Transverse colon (tissue), 4 donors: ENCODE data around the gene INO80.

ENCODE experiments used
- POLR2AphosphoS5 ChIP-seq, 3 donors: sonication (generic); formaldehyde crosslinking; IDR thresholded peaks; one replicate each; pipeline ENCODE4 v1.6.1; 2016; ENCODE audit warnings: antibody characterized with exemption in 3 of 3
- TF ChIP-seq, protein P1 (sequence below), 5 experiments: fragments of 200-600 bp in 3 of 5; fragments of 450-650 bp in 2 of 5; sonication (generic) in 3 of 5; IDR thresholded peaks; 1 replicate in 2 of 5; 2 replicates in 3 of 5; pipeline ENCODE4 v1.5.1; 2016 to 2017; ENCODE audit warnings: antibody characterized with exemption in 5 of 5, inconsistent platforms in 3 of 5, mild to moderate bottlenecking in 2 of 5, moderate library complexity in 1 of 5

GRCh38 chr15:41078125-41078524 is 38.0 kb downstream of the INO80 start:
- TF ChIP-seq, protein P1, sequence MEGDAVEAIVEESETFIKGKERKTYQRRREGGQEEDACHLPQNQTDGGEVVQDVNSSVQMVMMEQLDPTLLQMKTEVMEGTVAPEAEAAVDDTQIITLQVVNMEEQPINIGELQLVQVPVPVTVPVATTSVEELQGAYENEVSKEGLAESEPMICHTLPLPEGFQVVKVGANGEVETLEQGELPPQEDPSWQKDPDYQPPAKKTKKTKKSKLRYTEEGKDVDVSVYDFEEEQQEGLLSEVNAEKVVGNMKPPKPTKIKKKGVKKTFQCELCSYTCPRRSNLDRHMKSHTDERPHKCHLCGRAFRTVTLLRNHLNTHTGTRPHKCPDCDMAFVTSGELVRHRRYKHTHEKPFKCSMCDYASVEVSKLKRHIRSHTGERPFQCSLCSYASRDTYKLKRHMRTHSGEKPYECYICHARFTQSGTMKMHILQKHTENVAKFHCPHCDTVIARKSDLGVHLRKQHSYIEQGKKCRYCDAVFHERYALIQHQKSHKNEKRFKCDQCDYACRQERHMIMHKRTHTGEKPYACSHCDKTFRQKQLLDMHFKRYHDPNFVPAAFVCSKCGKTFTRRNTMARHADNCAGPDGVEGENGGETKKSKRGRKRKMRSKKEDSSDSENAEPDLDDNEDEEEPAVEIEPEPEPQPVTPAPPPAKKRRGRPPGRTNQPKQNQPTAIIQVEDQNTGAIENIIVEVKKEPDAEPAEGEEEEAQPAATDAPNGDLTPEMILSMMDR (IDR thresholded peaks at IDR 0.05) = no peak
- TF ChIP-seq POLR2AphosphoS5 (IDR thresholded peaks at IDR 0.05) = no peak
